HepG2 (cell line): ENCODE results near the gene HAS3. TPM values are rescaled to one million over a fixed set of nuclear protein-coding genes. Genes with fewer than 3 reads are reported as not detected.
A peak's percentile ranks its signal among the peaks of the same experiment; 100 is the strongest.

Experiments used
- ATF1 ChIP-seq: IDR thresholded peaks from 2 replicates; pipeline ENCODE4 v1.6.1; 2016; ENCODE audit warnings: mild to moderate bottlenecking, control low read depth
- BHLHE40 ChIP-seq: IDR thresholded peaks from 2 replicates; pipeline ENCODE4 v1.6.1; 2011; ENCODE audit warnings: low read length, improper control_type of control experiment
- FOXO4 ChIP-seq: sonication (generic); formaldehyde crosslinking; conservative IDR thresholded peaks from 2 replicates; pipeline ENCODE4 v1.8.1; 2023; ENCODE audit warnings: missing genetic modification reagents
- FUBP1 ChIP-seq: sonication (generic); formaldehyde crosslinking; IDR thresholded peaks from 2 replicates; pipeline ENCODE4 v1.5.1; 2020; ENCODE audit warnings: missing genetic modification reagents, mild to moderate bottlenecking, borderline replicate concordance
- HMGXB3 ChIP-seq: sonication (generic); formaldehyde crosslinking; IDR thresholded peaks from 2 replicates; pipeline ENCODE4 v1.4.0; 2020; ENCODE audit warnings: missing genetic modification reagents, borderline replicate concordance
- HMGXB4 ChIP-seq, 2 experiments: sonication (generic) in 1 of 2; formaldehyde crosslinking in 1 of 2; IDR thresholded peaks; 2 replicates each; pipeline versions ENCODE4 v1.4.0 to v1.6.1; 2018 to 2020; ENCODE audit warnings: missing genetic modification reagents in 2 of 2, borderline replicate concordance in 1 of 2, low read depth in 1 of 2, mild to moderate bottlenecking in 1 of 2, missing biosample characterization in 1 of 2
- ZFP41 ChIP-seq: sonication (generic); formaldehyde crosslinking; IDR thresholded peaks from 2 replicates; pipeline ENCODE4 v1.4.0; 2020; ENCODE audit warnings: mild to moderate bottlenecking, missing genetic modification reagents, borderline replicate concordance
- polyA plus RNA-seq, 8 experiments: library from polyadenylated mRNA; depleted of rRNA in 3 of 8; stranded (reverse) in 7 of 8; unstranded in 1 of 8; fragments of >200 nt; fragmentation: Illumina TruSeq in 4 of 8; extraction: Trizol in 4 of 8; gene quantifications; 2 replicates each; pipeline versions ENCODE4 v1.2.1 to v1.2.3, GENCODE V29; 2011 to 2016; ENCODE audit warnings: low read depth in 4 of 8, missing spikeins in 1 of 8, mixed read lengths in 1 of 8; ENCODE audit not compliant: insufficient read depth in 1 of 8
- total RNA-seq, 5 experiments: library from RNA; depleted of rRNA; stranded (reverse); fragments of >200 nt; fragmentation: Illumina TruSeq; extraction: Trizol; gene quantifications; 2 replicates each; pipeline ENCODE4 v1.2.3, GENCODE V29; 2016; ENCODE audit warnings: low read depth in 1 of 5
- TF ChIP-seq, protein P1 (sequence below): IDR thresholded peaks from 2 replicates; pipeline ENCODE4 v1.6.1; 2016
- TF ChIP-seq, protein P2 (sequence below): sonication (generic); formaldehyde crosslinking; IDR thresholded peaks from 2 replicates; pipeline ENCODE4 v1.4.0; 2020; ENCODE audit warnings: missing genetic modification reagents, mild to moderate bottlenecking, borderline replicate concordance

The HAS3 gene
- total and polyA plus RNA-seq, 2 of the 13 experiments (the other 11 are each of a cell fraction or from before 2014, with no cell fraction given), result 0.04 to 0.30 TPM

GRCh38 chr16:69089091-69089910 is 16.2 kb upstream of the HAS3 start (continued):
- TF ChIP-seq, protein P1, sequence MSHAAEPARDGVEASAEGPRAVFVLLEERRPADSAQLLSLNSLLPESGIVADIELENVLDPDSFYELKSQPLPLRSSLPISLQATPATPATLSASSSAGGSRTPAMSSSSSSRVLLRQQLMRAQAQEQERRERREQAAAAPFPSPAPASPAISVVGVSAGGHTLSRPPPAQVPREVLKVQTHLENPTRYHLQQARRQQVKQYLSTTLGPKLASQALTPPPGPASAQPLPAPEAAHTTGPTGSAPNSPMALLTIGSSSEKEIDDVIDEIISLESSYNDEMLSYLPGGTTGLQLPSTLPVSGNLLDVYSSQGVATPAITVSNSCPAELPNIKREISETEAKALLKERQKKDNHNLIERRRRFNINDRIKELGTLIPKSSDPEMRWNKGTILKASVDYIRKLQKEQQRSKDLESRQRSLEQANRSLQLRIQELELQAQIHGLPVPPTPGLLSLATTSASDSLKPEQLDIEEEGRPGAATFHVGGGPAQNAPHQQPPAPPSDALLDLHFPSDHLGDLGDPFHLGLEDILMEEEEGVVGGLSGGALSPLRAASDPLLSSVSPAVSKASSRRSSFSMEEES, result peak; percentile 58
- TF ChIP-seq ATF1 (CRISPR knock-in tag) (no peak), BHLHE40 (0 out of 2 replicates have a peak, but pooled peaks have one; percentile 25), ZFP41 (CRISPR knock-in tag) (peak; percentile 68; the same call in 1 of the 2 replicates), FOXO4 (CRISPR knock-in tag) (no peak), HMGXB4 (CRISPR knock-in tag; IDR thresholded peaks at IDR 0.05; ENCODE audit: borderline replicate concordance in 1 of 2, low read depth in 1 of 2) (peak in 1 of 2 experiments; percentile 26; a peak in 2 of 4 replicates), FUBP1 (no peak), HMGXB3 (no peak)
- TF ChIP-seq, protein P2, sequence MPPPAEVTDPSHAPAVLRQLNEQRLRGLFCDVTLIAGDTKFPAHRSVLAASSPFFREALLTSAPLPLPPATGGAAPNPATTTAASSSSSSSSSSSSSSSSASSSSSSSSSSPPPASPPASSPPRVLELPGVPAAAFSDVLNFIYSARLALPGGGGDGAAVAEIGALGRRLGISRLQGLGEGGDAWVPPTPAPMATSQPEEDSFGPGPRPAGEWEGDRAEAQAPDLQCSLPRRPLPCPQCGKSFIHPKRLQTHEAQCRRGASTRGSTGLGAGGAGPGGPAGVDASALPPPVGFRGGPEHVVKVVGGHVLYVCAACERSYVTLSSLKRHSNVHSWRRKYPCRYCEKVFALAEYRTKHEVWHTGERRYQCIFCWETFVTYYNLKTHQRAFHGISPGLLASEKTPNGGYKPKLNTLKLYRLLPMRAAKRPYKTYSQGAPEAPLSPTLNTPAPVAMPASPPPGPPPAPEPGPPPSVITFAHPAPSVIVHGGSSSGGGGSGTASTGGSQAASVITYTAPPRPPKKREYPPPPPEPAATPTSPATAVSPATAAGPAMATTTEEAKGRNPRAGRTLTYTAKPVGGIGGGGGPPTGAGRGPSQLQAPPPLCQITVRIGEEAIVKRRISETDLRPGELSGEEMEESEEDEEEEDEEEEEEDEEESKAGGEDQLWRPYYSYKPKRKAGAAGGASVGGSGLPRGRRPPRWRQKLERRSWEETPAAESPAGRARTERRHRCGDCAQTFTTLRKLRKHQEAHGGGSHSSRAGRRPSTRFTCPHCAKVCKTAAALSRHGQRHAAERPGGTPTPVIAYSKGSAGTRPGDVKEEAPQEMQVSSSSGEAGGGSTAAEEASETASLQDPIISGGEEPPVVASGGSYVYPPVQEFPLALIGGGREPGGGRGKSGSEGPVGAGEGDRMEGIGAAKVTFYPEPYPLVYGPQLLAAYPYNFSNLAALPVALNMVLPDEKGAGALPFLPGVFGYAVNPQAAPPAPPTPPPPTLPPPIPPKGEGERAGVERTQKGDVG (CRISPR knock-in tag), result peak; percentile 69; the same call in 1 of the 2 replicates
